Mucosa of descending colon (tissue), 3 donors: ENCODE measurements around the gene A2ML1. TPM values are rescaled to one million over a fixed set of nuclear protein-coding genes. Genes with fewer than 3 reads are reported as not detected.
"Not testable (repeated sequence)": the region's sequence is repeated elsewhere in the genome, so short reads cannot be mapped to it uniquely, and the experiment has no call there.

Experiments
- ATAC-seq: fragments of 200-7000 bp; cut with Tn5 transposase; one replicate; pipeline ENCODE4 v1.9.1; 2020; ENCODE audit warnings: mild to moderate bottlenecking, moderate library complexity
- DNase-seq, 3 donors: peaks; one replicate each; pipeline ENCODE4 v3.0.0-alpha.2; 2020
- H3K36me3 ChIP-seq: fragments of 200-600 bp; one replicate; pipeline ENCODE4 v1.8.0; 2021; ENCODE audit warnings: low read depth, mild to moderate bottlenecking
- H3K4me1 ChIP-seq: fragments of 200-600 bp; one replicate; pipeline ENCODE4 v1.8.0; 2021; ENCODE audit warnings: low read depth, mild to moderate bottlenecking
- H3K4me3 ChIP-seq: fragments of 200-600 bp; one replicate; pipeline ENCODE4 v1.8.0; 2021; ENCODE audit warnings: mild to moderate bottlenecking
- H3K9me3 ChIP-seq: fragments of 200-600 bp; one replicate; pipeline ENCODE4 v1.8.0; 2021; ENCODE audit warnings: mild to moderate bottlenecking
- intact Hi-C, 2 donors: fragments of 100-400 bp; cut with DNase I in 1 of 2; cut with micrococcal nuclease in 1 of 2; formaldehyde crosslinking; loops; one replicate each; pipeline versions ENCODE4 v1.11.0 to v1.11.1; 2022; cut with DNase I, micrococcal nuclease
- total RNA-seq, 3 donors: library from RNA; stranded (reverse); fragmentation: NEBNext Ultra II Directional in 2 of 3; extraction: Animal tissue kit (Norgen Biotek cat#: 25700) in 2 of 3; gene quantifications; one replicate each; pipeline versions ENCODE4 v1.2.1 to v1.2.4, GENCODE V29; 2021 to 2023
- TF ChIP-seq, protein P1 (sequence below): fragments of 200-600 bp; IDR thresholded peaks from one replicate; pipeline ENCODE4 v1.8.0; 2022; ENCODE audit warnings: antibody characterized with exemption, mild to moderate bottlenecking
- donor health status: DM: no; HTN: no; CAD: no; lungs with moderate emphysema.
- donor health status: DM: no; HTN: no; CAD: no.
- donor health status: DM: no; HTN: yes; CAD: no.

Gene A2ML1
- total RNA-seq, 3 donors from 2014 or later: 0.46 TPM; not detected in 2

DNA sequence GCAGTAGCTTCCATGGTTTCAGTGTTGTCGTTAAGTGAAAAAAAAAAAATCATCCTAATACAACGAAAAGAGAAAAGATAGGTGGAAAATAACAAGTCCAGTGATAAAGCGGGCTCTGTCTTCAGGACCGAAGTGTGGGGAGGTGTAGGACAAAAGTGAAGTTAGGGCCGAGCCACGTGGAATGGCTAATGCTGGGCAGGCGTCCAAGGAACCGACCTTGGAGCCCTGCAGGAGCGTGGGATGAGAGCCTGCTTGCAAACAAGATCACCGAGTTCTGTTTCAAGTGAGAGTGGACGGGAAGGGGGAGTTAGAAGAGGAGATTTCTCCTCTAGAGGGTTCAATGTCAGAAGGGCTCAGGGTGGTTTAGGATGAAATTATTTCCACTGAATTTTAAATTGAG is 22.2 kb downstream of the A2ML1 start:
- DNase-seq (no peak), ATAC-seq (no peak)
- H3K36me3 ChIP-seq: no peaks in the 10 kb centered on the region
- no peak overlapping the region for H3K4me3 ChIP-seq
- intact Hi-C loops: no loop called here
- TF ChIP-seq, protein P1, sequence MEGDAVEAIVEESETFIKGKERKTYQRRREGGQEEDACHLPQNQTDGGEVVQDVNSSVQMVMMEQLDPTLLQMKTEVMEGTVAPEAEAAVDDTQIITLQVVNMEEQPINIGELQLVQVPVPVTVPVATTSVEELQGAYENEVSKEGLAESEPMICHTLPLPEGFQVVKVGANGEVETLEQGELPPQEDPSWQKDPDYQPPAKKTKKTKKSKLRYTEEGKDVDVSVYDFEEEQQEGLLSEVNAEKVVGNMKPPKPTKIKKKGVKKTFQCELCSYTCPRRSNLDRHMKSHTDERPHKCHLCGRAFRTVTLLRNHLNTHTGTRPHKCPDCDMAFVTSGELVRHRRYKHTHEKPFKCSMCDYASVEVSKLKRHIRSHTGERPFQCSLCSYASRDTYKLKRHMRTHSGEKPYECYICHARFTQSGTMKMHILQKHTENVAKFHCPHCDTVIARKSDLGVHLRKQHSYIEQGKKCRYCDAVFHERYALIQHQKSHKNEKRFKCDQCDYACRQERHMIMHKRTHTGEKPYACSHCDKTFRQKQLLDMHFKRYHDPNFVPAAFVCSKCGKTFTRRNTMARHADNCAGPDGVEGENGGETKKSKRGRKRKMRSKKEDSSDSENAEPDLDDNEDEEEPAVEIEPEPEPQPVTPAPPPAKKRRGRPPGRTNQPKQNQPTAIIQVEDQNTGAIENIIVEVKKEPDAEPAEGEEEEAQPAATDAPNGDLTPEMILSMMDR: no peak
- no peaks in the 10 kb centered on the region for H3K4me1 ChIP-seq
- H3K9me3 ChIP-seq: no peaks in the 10 kb centered on the region

DNA sequence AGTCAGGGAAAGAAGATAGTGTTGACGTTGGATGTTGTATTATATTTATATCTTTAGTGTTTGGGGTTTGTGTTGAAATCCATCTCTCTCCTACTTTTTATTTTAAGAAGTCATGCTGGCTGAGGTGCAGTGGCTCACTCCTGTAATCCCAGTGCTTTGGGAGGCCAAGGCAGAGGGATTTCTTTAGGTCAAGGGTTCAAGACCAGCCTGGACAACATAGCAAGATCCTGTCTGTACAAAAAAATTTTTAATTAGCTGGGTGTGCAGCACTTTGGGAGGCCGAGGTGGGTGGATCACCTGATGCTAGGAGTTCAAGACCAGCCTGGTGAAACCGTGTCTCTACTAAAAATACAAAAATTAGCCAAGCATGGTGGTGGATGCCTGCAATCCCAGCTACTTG is 23.9 kb downstream of the A2ML1 start:
- H3K4me1 ChIP-seq: no peaks in the 10 kb centered on the region
- ATAC-seq: no peak
- intact Hi-C loops: no loop called here

DNA sequence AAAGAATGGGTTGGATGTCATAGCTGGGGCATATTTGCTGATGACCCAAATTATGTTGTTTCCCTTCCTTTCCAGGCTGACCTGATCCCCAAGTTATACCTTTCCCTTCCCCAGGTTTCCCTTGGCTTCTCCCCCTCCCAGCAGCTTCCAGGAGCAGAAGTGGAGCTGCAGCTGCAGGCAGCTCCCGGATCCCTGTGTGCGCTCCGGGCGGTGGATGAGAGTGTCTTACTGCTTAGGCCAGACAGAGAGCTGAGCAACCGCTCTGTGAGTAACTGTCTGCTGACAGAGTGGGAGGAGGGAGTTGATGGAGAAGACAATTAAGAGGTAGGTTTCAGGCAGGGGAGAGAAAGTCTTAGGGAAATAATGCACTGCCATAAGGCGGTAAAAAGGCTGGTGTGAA is 25.0 kb downstream of the A2ML1 start:
- Histone ChIP-seq H3K36me3 (no peaks in the 10 kb centered on the region), H3K4me3 (no peak overlapping the region), H3K4me1 (no peaks in the 10 kb centered on the region), H3K9me3 (no peaks in the 10 kb centered on the region)
- no peak for DNase-seq
- intact Hi-C loops: no loop called here
- TF ChIP-seq, protein P1: no peak
- no peak for ATAC-seq

More for the DNA sequence above, 23.9 kb downstream of the A2ML1 start:
- H3K36me3 ChIP-seq: no peaks in the 10 kb centered on the region
- no peak overlapping the region for H3K4me3 ChIP-seq
- DNase-seq: no peak
- no peaks in the 10 kb centered on the region for H3K9me3 ChIP-seq
- TF ChIP-seq, protein P1: no peak

DNA sequence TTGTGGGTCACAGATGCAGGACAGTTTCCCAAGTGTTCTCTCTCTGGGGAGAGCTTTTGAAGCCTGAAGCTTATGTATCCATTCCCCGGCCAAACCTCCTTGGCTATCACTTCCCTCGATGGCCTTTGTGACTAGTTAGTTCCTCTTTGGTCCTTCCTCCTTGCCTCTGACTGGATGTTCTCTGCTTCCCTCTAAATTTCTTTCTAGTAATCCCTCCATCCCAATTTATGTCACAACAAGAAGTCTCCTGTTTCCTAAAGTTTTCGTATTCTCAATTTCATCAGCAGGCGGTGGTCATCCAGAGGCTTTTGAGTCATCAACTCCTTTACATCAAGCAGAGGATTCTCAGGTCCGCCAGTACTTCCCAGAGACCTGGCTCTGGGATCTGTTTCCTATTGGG is 27.5 kb downstream of the A2ML1 start:
- TF ChIP-seq, protein P1: no peak
- no peak for ATAC-seq

DNA sequence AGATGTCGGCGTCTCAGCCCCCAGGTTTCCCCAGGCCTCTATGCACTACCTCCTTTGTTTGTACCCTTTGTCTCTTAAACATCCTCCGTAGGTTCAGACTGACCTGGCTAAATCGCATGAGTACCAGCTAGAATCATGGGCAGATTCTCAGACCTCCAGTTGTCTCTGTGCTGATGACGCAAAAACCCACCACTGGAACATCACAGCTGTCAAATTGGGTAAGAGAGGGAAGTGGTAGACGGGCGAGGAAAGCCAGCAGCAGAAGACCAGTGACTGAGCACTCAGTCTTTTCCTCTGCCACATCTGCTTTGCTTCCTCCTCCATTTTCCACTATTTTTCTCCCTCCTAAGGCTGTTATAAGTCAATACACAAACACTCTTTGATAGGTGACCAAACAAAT is 29.7 kb downstream of the A2ML1 start:
- no peak overlapping the region for H3K4me3 ChIP-seq
- no peaks in the 10 kb centered on the region for H3K9me3 ChIP-seq
- ATAC-seq (no peak), DNase-seq (no peak)
- TF ChIP-seq, protein P1: no peak
- H3K36me3 ChIP-seq: no peaks in the 10 kb centered on the region
- H3K4me1 ChIP-seq: no peaks in the 10 kb centered on the region
- intact Hi-C loops: no loop called here

More for the DNA sequence above, 27.5 kb downstream of the A2ML1 start:
- Histone ChIP-seq H3K9me3 (no peaks in the 10 kb centered on the region), H3K4me1 (no peaks in the 10 kb centered on the region), H3K36me3 (no peaks in the 10 kb centered on the region), H3K4me3 (no peak overlapping the region)
- DNase-seq: no peak
- intact Hi-C loops: no loop called here

DNA sequence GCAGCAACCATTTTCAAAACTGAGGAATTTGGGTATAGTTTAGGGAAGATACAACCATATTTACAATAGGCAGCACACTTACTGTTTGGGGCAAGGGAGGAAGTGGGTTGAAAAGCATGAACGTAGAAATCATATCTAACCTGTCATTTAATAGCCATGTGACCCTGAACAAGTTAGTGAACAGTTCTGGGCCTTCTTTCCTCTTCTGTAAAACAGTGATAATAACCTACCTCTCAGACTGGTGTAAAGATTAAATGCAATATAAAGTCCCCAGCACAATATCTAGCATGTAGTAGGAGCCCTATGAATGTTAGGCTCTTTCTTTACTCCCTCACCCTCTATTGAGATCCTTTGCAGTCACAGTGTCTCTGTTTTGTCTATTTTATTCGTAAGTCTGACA is 33.5 kb downstream of the A2ML1 start:
- no peak overlapping the region for H3K4me3 ChIP-seq
- intact Hi-C loops: no loop called here
- no peaks in the 10 kb centered on the region for H3K4me1 ChIP-seq
- no peaks in the 10 kb centered on the region for H3K36me3 ChIP-seq
- no peaks in the 10 kb centered on the region for H3K9me3 ChIP-seq
- DNase-seq (no peak), ATAC-seq (no peak)
- TF ChIP-seq, protein P1: no peak

DNA sequence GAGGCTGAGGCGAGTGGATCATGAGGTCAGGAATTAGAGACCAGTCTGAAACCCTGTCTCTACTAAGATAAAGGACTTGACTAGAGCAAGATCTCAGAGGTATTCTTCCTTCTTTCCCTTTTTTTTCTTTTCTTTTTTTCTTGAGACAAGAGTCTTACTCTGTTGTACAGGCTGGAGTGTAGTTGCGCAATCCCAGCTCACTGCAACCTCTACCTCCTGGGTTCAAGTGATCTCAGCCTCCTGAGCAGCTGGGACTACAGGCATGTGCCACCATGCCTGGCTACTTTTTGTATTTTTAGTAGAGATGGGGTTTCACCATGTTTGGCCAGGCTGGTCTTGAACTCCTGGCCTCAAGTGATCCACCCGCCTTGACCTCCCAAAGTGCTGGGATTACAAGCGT is 37.0 kb downstream of the A2ML1 start:
- intact Hi-C loops, H3K4me1 ChIP-seq, H3K36me3 ChIP-seq, H3K9me3 ChIP-seq, DNase-seq, H3K4me3 ChIP-seq, ATAC-seq: not testable (repeated sequence)
